Stimulated activated CD4-positive, alpha-beta T cell treated with anti-CD3 and anti-CD28 coated beads, Interleukin-1b, Interleukin-23, amount 100 ng/mL, for 4 hours (primary cell): Measurements from ENCODE around the gene ACOT7.

ENCODE experiments used
- DNase-seq, 2 donors: peaks; one replicate each; pipeline ENCODE4 v3.0.0-alpha.2; 2020; ENCODE audit warnings: low read depth in 2 of 2

ACOT7 gene

DNA sequence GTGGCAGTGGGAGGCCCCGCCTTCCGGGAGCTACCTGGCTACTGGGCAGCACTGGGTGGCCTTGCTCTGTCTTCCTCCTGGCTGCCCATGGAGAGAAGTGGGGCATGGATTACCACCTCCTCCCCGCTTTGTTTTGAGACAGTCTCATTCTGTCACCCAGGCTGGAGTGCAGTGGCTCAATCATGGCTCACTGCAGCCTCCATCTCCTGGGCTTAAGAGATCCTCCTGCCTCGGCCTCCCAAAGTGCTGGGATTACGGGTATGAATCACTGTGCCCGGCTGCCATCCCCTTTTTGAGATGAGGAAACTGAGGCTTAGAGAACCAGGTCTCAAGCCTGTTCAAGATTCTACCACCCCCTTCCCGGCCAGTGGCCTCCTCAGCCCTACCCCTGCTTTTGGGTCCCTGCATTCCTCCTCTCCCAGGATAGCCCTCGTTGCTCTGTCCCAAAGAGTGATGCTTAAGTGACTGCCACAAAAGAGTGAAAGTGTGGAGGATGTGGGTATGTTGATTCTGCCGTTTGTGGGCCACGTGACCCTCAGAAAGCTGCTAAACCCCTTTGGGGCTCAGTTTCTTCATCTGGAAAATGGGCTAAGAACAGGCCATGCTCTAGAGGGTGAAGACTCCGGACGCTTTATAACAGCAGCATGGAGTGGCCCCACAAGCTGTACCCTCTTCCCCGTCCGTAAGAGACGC, 141.7 kb downstream of the ACOT7 start:
- DNase-seq, result no peak

DNA sequence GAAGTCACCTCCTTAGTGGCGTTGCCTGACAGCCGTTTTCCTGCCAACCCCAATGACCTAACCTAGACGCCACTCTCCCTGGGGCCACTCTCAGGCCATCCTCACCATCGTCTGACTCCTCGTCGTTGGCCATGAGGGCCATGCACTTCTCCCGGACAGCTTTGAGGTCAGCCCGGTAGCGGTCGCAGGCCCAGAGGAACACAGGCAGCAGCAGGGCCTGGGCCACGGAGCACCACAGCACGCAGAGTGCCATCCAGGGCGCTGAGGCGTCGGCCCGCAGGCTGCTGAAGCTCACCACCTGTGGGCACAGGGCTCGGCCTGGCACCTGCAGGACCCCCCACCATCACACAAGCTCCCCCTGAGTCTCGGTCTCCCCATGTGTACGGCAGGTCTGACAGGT, 142.3 kb downstream of the ACOT7 start:
- DNase-seq, result no peak

DNA sequence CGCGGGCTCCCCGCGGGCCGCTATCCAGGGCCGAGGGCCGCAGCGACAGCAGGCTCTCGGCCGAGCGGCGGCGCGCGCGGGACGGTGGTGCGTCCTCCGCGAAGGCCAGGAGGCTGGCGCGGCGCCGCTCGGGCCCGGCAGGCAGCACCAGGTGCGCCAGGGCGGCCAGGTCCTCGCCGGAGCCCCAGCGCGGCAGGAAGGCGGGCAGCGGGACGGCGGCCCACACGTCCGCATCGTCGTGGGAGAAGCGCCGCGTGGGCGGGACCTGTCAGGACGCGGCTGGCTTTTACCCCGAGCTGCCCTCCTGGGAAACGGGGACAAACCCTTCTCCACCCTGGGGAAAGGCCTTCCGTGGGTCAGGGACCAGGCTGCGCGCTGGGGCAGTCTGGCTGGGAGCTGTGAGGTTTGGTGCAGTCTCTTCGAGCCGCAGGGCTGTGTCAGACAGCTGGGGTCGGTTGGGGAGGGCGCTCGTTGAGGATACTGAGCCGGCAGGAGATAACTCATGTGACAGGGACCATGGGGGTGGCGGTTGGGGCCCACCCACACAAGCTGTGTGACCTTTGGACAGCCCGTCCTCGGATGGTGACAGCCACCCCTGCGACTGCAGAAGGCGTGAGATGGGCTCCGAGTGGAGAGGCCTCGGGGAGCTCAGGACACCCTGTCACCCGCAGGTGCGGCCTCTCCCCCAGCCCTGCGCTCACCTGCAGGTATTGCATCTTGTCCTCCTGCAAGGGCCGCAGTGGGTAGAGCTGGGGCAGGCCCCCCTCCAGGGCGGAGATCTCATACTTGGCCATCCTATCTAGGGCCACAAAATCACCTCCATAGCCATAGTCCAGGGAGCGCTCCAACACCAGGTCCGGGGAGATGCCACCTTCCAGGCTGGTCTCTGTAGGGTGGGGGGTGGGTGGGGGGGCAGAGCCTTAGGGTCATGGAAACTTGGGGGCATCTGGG, 143.6 kb downstream of the ACOT7 start:
- DNase-seq, result no peak

DNA sequence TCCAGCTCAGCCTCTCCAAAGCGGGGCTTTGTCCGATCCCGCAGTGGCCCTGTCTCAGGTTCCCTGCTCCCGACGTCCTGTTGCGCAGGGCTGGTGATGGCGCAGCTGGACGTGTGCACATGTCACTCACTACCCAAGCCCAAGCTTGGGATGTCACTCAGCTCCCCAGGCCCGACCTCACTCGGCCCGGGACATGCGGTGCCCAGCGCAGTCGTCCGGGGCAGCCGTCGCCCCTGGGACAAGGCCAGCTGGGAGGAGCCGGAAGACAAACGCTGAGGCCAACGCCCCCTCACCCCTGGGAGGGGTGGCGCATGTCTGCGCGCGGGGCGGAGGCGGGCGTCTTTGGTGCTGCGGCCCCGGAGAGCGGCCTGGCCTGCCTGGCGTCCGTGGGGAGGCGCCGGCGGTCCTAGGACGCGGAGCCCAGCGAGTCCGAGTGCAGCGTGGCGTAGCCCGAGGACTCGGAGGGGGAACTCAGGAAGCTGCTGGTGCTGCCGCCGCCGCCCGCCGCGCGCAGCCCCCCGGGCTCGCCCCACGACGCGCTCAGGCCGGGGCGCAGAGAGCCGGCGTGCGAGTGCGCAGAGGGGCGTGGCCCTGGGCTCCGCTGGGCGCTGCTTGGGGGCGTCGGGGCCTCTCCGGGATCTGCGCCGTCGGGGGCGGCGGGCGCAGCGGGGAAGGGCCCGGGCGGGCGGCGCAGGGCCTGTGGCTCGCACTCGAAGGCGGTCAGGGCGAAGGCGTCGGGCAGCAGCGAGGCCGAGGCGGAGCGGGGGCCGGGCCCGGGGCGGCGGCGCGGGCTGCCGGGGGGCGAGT, 144.4 kb downstream of the ACOT7 start:
- no peak for DNase-seq

DNA sequence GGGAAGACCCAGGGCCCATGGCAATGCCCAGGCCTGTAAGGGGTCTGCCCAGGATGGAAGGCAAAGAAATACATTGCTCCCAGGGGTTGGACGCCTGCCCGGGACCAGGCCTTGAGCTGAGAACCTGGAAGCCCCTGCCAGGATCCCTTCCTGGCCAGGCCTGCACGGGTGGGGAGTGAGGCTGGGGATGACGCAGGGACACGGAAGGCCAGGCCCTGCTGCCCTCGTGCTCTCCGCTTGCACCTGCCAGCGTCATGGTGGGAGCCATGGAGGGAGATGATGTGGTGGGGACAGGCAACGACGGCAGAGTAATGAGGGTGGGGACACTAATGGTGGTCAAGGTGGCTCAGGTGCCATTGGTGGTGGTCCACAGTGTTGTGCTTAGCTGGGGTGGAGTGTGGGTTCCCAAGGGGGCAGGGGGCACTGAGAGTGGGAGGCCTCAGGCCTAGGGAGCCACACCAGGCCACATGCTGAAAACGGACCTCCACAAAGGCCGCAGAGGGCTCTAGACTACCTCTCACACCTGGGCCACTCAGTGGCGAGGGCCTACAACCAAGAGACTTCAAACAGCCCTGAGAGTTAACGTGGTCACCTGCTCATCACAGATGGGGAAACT, 145.3 kb downstream of the ACOT7 start:
- DNase-seq, result no peak

DNA sequence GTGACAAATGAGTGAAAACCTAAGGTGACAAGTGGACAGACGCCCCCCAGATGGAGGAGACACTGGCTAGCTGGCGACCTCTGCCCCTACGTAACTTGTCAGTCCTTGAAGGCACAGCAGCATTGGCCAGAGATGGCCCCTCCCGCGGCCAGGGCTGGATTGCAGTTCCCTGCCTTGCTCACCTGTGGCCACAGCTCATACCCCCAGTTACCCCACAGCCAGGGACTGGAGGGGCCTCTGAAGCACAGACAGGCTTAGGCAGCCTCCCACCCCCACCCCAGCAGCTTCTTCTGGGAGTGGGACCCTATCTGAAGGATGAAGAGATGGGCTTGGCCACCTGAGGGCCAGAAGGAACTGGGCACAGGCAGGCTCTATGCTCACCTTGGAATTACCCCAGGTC, 145.9 kb downstream of the ACOT7 start:
- no peak for DNase-seq

DNA sequence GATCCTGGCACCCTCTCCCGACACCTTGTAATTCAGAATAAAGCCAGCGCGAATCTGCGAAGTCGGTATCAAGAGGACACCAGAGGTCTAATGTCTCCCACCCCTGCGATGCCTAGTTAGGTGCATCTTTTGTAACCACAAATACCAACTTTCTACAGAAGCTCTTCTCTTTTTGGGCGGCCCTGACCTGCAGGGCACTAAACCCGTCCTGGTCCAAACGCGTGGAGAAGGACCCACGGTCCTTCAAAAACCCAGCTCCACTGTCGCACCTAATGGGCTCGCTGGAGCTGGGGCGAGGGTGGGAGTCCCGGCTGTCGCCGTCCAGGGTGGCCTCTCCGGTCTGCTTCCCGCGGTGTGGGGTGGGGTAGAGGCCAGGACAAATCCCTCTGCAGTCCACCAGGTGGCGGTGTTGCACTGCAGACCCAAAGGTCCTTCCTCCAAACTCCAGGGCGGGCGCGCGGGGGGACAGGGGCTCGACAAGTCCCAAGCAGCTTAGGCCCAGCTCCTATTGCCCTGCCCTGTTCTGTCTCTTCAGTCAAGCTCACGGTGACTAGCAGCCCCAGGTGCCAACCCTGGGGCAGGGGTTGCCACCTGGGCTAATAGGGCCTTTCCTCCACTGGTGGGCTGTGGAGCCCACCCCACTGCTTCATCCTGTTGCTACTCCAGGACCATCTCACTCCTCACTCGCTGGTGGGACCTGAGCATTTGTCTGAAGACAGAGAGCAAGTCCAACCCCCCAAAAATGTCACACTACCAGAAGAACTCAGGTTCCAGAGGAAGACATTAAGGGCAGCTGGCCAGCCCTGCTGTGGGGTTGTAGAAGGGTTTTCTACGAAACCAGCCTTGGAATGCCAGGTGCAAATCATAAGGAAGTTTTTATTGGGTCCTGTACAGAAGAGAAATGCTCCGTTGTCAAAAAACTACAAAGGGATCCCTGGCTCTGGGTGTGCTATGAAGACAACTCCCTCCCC, 146.8 kb downstream of the ACOT7 start:
- peak; percentile 77 to 80 for DNase-seq

DNA sequence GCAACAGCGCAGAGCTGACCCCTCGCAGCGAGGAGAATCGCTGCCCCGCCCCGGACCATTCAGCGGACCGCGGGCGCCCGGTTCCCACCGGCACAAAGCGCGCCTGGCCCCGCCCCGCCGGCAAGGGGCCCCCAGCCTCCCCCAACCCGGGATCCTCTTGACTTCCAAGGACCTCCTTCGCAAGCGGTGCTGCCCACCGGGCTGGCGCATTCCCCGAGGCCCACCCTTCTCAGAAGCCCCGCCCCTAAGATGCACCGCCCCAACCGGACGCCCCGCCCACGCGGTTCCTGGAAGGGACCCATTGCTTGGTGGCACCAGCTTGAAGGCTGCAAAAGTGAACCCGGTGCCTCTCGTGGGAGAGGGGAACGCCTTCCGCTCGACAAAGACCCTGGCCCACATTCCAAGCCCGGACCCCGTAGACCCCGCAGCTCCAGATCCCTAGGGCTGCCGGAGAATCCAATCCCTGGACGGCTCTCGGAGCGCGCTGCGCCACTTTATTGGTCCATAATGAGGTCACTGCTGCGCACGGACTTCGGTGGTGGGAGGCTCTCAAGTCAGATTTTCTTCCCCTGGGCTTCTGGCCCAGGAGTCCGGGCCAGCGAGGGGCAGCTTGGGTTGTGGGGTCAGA, 147.6 kb downstream of the ACOT7 start:
- DNase-seq, result peak in 1 of 2 donors; percentile 42

DNA sequence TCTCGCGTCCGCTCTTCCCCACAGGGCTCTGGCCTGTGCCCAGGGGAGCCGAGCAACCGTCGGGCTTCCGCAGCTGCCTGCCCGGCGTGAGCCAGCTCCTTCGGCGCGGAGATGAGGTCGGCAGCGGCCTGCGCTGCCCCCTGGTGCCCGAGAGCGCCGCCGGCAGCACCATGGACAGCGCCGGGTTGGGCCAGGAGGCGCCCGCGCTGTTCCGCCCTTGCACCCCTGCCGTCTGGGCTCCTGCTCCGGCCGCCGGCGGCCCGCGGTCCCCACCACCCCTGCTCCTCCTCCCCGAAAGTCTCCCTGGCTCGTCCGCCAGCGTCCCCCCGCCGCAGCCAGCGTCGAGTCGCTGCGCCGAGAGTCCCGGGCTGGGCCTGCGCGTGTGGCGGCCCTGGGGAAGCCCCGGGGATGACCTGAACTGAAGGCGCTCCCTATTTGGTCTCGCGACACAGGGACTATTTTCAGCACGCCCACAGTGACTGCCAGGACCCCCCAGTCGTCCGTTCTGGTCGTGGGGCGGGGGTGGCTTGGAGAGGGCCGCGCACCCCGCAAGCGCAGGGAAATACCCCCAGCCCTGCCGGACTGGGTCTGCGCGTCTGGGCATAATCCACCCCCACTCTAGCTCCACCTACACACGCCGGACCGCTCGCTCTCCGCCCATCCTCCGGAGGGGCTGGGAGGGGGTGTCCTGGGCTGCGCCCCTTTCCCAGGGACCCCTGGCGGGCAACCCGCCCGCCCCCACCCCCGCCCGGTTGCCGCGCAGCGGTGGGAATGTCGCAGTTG, 148.3 kb downstream of the ACOT7 start:
- DNase-seq, result peak; percentile 69 to 79

DNA sequence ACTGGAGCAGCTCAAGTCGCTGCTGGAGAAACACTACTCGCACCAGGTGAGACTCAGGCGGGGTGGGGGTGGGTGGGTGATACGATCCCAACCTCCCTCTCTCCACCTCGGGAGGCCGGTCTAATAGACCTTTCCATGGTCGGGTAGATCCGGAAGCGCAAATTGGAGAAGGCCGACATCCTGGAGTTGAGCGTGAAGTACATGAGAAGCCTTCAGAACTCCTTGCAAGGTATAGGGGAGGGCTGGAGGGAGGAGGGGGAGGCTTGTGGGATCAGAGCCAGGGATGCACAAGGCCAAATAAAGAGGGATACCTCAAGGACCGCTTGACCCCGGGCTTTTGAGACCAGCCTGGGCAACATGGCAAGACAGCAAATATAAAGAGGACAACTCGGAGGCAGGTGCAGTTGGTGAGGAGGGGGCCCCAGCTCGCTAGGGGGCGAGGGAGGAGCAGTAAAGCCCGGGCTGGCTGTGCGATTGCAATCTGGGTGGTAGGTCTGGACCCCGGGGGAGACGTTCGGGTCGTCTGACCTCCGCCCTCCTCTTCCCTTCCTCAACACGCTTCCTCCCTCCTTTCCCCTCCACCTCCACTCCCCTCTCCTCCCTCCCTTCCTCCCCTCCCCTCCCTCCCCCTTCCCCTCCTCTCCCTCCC, 149.0 kb downstream of the ACOT7 start:
- DNase-seq, result no peak

DNA sequence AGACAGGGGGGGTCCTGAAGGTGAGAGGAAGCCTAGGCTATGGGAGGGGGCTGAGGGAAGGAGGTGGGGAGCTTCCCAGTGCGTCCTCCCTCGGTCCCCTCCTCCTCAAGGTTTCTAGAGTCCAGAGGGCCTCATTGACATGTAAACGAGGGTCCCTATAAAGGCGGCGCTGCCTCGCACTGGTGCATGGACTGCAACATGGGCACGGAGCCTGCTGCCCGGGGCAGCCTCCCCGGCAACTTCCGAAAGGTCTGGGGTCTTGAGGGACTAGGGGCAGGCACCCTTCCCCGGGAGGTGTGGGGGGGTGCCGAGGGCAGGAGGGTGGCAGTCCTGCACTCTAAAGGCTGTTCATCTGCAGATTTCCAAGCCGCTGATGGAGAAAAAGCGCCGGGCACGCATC, 149.6 kb downstream of the ACOT7 start, which contains the start of gene HES3:
Gene HES3, plus strand, starts transcription at position 187 of the 400 bp plus-strand sequence. Its CDS starts 187 bp downstream, at position 374.
- no peak for DNase-seq

DNA sequence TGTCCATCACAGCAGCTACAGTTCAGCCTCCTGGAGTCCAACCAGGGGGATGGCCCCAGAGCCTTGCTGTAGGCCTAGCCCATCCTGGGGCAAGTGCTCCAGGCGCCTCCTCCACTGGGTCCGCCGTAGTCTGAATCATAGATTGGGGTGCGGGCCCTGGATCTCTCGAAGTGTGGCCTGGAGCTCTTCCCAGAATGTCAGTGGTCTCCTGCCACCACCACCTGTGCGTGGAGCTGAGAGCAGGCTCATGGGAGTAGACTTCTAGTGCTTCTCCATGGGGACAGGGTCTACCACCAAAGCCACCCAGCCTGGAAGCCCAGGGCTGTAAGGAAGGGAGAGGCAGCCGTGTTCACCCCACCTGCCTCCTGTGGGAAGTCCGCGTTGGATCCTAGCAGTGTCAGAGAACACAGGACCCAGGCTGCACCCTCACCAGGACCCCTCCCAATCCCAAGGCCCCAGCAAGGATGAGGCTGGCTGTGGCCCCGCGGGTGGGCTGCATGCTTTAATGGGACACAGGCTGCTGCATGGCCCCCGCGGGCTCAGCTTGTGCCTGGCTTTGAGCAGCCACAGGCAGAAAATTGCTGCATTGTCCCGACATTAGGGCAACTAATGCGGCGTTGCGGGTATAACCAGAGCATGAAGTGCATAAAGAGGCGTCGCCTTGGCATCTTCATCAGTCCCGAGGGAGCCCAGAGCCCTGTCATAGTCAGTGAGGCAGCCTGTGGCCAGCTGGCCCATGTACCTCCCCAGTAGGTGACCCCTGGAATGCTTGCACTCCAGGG, 150.3 kb downstream of the ACOT7 start:
- no peak for DNase-seq

DNA sequence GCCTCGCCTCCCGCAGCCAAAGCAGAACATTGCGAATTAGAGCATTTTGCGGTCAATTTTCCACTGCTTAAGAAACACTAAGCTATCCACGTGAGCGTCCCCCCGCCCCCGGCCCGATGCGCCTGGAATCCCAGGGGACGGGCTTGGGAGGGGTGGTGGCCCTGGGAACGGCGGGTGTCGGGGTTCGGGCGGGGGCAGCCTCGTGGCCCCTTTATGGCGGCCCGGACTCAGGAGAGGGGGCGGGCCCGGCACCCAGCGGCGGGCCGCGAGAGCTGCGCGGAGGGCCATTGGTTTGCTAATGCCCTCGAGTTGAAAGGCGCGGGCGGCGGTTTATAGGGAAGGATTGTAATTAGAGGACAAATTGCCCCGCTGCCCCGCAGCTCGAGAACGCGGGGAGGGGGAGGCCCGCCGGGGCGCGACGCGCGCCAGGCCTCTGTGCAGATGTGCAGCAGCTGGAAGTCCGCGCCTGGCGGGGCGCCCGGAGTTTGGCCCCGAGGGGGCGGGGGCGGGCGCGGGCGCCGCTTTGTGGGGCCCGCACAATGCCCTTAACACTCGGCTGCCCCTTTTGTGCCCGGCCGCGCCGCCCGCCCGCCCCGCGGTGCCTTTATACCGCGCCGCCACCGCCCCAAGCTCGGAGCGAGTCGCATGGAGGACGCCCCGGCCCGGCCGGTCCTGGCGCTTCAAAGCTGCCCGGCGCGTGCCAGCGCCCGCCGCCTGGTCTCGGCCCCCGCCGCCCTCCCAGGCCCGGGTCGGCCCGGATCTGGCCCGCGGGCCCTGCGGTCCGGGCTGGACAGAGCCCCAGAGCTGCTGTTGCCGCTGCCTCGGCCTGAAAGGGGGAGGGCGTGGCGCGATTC, 151.5 kb downstream of the ACOT7 start:
- DNase-seq, result no peak

DNA sequence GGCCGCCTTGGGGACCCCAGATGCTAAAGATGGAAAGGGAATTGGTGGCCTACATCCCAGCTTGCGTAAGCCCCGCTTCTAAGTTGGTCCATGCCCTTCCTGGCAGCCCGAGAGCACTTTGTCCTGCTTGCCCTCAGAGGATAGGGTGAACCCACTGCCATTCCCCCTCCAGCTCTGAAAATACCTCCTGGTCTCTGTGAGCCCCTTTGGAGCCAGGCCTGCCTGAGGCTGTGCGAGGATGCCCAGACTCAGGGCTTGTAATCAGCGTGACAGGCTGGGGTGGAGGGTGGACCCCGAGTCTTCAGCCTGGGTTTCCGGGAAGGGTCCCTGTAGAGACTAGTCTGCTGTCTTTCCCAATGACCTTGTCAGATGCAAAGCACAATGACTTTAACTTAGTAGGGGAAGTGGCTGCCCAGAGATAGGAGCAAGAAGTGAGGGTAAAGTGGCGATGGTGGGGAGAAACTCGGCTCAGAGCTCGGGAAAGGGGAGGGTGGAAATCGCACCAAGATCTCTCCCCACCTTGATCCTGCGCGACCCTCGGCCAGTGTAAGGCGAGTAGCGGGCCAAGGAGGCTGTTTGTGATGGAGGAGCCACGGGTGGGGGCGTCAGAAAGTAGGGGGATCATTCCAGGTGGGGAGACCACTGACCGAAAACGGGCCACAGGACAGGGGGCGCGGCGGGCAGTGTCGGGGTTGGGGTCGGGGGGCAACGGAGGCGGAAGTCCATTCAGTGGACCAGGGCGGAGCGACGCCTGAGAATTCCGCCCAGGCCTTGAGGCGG, 152.3 kb downstream of the ACOT7 start:
- DNase-seq, result no peak

DNA sequence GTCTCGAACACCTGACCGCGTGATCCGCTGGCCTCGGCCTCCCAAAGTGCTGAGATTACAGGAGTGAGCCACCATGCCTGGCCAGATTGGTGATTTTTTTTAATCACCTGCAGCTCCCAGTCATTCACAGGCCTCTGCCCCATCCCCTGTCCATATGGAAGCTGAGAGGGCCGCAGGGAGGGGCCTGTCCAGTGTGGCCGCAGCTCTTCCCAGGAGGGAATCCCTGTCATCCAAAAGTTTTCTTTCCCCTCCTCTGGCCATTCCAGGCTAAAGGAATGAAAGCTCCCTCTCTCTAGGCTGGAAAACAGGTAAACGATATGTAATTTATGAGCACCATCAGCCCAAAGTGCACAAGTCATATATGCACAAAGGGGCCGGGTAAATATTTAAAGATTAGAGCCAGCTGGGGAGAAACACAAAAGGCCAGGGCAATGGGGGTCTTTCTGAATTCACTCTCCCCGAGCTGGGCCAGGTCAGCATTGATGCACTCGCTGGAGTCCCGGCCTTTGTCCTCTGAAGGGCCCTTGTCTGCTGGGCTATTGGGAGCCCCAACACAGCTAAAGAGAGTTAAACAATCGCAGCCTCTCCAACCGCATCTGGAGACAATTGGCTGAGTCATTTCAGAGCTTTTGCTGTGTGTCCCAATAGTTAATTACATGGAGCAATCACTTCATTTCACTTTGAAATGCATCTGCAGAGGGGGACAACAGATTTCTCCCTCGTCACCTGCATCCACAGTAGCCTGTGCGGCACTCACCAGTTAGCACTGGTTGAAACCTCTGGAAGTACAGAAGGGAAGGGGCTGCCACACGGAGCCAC, 153.4 kb downstream of the ACOT7 start:
- no peak for DNase-seq
